HG02623 (cell line): ENCODE results near the gene CCT2.

Source experiments
- ATAC-seq: cut with Tn5 transposase; IDR thresholded peaks from one replicate; pipeline ENCODE4 v1.9.1; 2021; ENCODE audit warnings: moderate library complexity; ENCODE audit not compliant: unreplicated experiment

CCT2 gene

DNA sequence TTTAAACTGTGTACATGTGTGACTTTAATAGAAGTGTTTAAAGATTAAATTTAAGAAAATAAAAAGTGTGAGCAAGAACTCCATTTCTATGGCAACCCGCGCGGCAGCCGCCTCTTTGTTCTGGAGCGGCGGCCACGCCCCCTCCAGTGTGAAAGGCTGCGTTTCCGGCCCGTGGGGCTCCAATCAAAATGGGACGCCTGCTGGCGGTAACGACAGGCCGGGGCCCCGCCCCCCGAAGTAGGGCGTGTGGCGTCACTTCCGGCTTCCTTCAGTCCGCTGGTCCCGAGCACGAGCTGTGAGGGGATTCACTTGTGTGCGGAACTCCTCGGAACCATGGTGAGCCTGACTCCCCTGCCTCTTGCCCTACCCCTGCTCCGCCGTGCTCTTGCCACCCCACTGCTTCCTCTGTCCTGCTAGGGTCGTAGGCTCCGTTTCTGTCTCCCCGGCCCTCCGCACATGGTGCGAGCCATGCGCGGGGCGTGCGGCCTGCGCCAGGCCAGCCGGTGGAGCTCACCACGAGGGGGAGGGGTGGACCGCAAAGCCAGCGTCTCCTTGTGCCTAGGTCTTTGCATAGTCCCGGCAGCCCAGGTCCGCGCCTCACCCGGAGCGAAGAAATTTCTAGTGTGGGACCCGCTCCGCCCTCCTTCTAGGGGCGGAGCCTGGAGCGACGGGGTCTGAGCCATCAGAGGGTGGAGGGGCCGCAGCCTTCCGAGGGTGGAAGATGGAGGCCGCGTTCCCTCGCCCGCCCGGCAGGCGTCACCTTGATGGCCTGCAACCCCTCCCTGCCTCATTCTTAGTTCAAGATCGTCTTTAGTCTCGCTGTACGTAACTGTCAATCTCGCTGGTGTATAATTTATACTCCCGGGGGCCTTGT, at the start of gene CCT2:
TSS of gene CCT2 (plus strand) at position 271 of the 874 bp plus-strand sequence. CDS start at position 334, 63 bp downstream.
- ATAC-seq = peak; percentile 96

DNA sequence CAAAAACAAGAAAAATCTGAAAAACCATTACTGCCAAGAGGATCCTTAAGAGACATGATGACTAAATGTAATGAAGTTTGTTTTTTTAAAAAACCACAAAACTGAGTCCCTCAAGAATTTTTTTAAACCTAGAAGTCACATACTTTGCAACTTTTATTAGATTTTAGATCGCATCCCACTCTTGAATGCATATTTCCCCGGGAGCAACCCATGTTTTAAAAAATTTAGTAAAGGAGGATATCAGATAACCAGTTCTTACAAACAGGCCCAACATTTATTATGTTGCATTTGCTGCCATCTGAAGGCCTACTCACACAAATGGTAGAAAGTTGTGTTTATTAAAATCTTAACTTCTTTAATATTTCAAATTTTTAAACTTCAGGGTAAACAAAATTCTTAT, 44.3 kb upstream of the CCT2 start:
- no peak for ATAC-seq

DNA sequence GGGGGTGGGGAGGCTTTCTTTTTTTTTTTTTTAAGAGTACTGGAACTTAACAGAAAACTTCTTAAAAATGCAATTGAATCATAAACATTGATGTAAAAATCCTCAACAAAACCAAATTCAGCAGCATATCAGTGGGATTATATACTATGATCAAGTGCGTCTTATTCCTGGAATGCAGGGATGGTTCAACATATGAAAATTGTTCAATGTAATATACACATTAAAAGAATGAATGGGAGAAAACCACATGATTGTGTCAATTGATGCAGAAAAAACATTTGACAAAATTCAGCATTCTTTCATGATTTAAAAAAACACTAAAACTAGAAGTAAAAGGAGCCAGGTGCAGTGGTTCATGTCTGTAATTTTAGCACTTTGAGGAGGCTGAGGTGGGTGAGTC, 41.2 kb upstream of the CCT2 start:
- no peak for ATAC-seq

DNA sequence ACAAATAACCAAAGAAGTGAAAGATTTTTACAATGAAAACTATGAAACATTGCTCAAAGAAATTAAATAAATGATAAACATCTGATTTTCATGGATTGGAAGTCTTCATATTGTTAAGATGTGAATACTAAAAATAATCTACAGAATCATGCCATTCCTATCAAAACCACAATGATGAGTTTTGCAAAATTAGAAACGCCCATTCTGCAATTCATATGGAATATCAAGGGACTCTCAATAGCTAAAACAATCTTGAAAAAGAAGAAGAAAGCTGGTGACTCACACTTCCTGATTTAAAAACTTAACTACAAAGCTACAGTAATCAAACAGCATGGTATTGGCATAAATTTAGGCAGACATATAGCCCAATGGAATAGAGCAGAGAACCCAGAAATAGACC, 40.2 kb upstream of the CCT2 start:
- ATAC-seq = no peak

DNA sequence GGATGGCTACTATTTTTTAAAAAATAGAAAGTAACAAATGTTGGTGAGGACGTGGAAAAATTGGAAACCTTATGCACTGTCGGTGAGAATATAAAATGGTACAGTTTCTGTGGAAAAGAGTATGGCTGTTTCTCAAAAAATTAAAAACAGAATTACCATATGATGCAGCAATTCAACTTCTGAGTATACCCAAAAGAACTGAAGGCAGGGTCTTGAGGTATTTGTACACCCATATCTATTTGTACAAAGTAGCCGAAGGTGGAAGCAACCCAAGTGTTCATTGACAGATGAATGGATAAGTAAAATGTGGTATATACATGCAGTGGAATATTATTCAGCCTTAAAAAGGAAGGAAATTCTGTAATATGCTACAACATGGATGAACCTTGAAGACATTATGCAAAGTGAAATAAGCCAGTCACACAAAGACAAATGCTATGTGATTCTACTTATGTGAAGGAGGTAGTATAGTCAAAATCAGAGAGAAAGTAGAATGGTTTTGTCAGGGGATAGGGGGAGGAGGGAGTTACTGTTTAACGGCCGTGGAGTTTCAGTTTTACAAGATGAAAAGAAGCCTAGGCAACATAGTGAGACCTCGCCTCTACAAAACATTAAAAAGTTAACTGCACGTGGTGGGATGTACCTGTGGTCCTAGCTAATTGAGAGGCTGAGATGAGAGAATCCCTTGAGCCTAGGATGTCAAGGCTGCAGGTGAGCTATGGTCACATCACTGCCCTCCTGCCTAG, 38.4 kb upstream of the CCT2 start:
- no peak for ATAC-seq

DNA sequence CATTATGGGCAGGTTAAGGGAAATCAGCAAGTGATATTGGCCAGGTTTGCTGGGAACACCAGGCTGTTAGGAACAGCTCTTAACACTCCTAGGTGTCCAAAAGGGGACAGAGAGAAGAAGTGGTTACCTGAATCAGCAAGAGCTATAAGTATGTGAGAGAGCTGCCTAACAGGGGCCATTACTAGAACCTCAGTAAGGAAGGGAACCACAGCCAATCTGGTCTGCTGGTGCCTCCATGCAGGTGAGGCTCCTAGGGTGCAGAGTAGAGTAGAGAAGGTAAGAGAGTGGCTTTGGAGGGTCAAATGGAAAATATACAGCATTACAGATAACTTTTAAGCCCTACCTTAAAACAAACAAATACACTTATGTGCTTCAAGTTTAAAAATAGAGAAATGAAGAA, 36.6 kb upstream of the CCT2 start:
- no peak for ATAC-seq

DNA sequence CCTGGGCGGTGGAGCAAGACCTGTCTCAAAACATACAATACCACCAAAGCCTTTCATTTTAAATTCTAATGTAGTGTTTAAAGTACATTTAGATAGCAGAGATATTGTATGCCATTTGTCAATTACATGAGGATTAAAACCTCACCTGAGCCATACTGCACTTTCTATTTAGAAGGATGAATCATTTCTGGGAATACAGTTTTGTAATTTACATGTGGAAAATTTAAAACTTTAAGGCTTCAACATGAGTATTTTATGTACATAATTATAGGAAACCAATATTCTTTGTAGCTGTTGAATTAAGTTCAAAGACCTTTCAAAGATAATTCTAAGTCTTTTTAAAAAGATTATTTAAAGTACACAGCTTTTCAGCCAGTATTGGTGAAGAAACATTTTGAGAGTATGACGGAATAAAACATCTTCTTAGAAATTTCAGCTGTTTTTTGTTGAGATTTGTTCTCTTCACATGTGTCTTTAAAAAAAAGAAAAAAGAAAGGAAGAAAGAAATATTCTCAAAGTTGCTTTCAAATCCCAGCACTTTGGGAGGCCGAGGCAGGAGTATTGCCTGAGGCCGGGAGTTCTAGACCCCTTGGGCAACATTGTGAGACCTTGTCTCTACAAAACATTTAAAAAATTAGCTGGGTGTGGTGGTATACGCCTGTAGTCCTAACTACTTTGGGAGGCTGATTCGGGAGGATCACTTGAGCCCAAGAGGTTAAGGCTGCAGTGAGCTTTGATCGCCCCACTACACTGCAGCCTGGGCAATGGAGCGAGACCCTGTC, 34.5 kb upstream of the CCT2 start:
- ATAC-seq = no peak

DNA sequence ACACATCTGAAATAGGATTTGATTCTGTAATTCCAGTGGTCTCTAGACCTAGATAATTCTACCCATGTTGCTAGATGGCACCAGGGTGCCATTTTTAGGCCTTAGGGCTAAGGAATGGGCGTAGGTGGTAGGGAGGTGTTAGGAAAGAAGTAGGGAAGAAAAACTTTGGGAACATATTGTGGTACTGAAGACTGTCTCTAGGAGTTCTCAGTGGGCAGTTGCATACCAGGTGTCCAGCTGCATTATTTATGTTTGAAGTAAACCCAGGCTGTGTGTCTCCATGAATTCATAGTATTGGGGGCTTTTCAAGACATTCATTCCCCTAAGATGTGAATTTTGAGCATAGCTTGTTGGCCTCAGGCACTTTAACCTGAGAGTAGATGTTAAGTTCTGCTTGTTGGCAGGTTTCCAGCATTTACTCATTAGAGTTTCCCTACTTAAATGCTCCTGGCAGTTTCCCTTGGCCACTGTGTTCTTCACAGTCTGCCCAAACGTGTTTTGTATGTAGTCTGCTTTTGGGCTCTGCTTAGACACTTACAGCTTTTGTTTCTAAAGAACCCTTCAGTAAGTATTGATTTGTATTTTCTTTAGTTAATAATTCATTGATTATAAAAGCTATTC, 31.5 kb upstream of the CCT2 start:
- no peak for ATAC-seq

DNA sequence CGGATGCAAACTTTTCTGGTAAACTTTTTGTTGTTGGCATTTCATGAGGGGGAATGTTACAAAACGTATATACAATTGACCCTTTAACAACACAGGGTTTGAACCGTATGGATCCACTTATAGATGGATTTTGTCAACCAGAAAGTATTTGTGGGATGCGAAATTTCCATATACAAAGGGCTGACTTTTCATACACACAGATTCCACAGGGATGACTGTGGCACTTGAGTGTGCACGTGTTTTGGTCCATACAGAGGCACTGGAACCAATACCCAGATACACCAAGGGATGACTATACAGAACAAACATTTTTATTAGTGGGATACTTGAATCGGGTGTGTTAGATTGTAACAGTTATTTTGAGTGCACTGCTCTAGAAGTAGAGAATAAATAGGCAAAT, 29.8 kb upstream of the CCT2 start:
- ATAC-seq = no peak

DNA sequence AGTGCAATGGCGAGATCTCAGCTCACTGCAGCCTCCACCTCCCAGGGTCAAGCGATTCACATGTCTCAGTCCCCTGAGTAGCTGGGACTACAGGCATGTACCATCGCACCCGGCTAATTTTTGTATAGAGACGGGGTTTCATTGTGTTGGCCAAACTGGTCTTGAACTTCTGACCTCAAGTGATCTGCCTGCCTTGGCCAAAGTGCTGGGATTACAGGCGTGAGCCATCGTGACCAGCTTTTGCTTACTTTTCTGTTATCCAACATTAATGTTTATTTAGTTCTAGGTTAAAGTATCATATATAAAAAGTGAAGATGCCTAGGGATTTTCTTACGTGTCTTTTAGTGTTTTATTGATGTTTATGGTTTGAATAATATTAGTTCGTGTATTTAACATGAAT, 28.9 kb upstream of the CCT2 start:
- no peak for ATAC-seq

DNA sequence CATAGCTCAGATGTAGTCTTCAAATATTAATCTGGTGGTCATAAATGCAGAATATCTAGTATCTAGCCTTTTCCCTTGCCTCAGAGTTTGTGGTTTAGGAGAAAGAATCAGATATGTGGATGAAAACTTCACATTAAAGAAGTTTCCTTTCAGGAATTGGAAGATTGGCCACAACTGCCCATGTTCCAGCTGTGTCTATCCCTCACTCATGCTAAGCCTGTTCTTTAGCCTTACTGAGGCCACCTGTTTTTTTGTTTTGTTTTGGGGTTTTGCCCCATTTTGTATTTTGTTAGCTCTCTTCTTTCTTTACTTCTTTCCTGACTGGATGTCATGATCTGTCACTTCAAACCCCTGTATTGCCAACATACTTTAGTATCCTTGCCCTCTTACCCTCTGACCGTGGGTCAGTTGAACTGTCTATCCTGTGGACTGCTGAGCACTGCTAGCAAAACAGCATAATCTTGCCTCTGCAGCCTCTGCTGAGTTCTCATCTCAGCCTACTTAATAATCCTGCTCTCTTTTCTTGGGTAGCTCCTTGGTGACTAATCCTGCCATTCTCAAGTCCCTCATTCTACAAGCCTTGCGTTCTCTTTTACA, 22.0 kb upstream of the CCT2 start:
- no peak for ATAC-seq

DNA sequence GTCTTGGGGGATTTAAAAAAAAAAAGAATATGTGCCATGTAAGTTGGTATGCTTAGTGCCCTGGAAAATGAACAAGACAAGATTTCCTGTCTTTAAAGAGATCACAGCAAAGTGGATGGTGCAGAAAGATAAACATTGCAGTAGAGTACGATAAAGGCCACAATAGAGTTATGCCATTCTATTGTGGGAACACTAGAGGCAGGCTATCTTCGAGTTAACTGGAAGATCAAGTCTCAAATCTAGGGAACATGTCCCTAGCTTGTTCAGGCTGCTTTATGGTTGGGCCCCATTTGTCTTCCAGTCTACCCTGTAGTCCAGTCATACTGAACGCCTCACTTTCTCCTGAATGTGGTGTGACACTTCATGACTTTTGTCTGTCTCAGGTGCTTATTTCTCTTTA, 18.7 kb upstream of the CCT2 start:
- no peak for ATAC-seq

DNA sequence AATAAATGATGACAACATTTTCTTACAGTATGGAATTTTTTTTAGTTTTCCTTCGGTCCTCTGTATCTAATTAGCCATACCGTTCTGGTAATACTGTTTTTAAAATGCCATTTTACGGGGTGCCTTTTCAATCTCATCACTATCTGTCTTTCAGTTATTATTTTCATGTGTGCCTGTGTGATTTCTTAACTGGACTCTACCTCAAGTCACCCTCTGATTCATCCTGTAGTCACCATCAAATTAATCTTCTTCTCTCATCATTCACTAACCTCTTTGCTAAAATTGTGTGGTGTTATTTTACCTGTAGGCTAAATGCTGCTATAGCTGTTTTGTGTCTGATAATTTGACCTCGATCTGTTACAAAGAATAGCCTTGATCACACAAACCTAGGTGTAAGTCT, 16.0 kb upstream of the CCT2 start:
- ATAC-seq = no peak

DNA sequence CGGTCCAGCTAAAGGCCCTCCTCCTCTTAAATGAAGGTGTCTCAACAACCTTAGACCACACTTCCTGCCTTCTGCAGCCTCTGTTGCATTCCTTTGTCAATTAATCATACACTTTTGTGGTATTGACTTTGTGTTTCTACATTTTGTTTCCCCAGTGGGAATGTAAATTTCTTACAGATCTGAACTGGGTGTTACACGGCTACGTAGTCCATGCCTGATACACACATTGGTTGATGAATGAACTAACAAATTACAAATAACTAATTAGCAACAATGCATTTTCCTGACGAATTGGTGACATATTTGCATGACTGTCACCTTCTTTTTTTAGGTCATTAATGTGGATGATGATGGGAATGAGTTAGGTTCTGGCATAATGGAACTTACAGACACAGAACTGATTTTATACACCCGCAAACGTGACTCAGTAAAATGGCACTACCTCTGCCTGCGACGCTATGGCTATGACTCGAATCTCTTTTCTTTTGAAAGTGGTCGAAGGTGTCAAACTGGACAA, 15.2 kb upstream of the CCT2 start:
- no peak for ATAC-seq

DNA sequence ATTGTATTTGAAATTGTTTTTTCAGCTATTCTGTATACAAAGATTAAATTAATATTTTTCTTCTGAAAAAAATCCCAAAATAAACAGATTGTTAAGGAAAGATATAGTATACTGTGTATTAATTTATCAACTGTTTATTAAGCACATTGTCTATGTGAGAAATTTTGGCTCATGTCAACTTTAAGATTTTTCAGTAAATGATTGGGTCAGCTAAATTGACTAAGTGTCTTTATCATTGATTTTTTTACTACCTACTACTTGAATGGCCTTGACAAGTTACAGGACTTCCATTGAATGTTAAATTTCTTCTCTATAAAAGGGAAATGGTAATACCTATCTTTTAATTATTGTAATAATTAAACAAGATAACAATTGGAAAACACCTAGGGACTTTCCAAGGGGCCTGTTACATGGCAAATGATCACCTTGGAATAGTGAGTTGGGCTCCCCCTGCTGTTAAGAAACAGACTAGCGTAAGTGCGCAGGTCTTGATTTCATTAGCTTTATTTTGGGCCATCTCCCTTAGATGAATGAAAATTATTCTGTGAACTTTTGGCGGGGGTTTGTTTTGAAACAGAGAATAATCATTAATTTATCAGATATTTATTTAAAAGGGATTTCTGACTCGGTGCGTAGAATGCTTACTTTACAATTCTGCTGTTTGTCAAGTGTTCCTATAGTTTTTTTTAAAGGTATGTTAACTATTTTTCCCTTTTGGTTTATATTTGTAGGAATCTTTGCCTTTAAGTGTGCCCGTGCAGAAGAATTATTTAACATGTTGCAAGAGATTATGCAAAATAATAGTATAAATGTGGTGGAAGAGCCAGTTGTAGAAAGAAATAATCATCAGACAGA, 14.5 kb upstream of the CCT2 start:
- ATAC-seq = no peak

DNA sequence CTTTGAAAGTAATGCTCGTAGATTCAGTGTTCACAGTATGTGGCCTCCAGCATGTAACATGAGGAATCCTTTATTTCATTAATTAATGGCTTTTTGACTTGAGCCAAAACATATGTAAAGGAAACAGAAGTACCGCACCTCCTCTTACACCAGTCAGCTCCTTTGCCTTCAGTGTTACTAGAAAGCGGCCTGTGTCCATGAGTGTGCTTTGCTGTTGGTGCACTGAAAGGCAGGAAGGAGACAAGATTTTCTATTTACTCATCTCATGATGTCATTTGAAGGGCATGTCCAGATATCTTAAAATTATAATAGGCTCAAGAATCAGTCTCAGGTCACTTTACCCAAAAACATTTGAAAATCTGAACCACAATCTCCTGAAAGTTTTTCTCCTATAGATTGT, 9.9 kb upstream of the CCT2 start:
- ATAC-seq = no peak

DNA sequence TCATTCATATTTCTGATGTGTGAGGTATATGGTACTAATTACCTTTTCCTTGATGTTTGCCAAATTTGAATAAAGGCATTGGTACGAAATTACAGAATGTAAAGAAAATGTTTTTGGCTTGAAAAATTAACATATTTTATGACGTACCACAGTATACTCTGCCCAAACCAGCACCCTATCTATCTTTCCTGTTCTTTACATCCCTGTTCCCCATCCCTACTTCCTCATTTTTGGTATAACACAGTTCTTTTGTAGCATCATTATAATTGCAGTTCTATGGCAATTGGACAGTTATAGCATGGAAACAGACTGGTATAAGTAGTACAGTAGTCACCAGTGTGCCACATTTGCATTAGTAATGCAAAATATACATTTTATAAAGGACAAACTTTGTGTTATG, 7.0 kb upstream of the CCT2 start:
- ATAC-seq = no peak

DNA sequence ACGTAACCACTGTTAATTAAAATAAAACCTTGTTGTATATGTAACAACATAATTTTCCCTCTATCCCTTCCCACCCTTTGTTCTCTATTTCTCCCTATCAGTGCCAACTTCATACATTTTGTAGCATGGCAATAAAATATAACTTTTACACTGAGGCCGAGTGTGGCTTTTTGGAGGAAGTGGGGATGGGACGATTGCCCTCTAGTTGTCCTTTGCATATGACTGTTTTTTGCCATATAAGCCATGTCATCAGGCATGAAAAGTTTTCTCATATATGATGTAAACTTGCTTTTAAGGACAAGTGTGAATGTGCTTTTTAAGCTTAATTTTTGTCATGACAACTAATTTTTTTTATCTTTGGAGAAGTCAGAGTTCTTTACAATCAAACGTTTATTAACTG, 6.2 kb upstream of the CCT2 start:
- no peak for ATAC-seq

DNA sequence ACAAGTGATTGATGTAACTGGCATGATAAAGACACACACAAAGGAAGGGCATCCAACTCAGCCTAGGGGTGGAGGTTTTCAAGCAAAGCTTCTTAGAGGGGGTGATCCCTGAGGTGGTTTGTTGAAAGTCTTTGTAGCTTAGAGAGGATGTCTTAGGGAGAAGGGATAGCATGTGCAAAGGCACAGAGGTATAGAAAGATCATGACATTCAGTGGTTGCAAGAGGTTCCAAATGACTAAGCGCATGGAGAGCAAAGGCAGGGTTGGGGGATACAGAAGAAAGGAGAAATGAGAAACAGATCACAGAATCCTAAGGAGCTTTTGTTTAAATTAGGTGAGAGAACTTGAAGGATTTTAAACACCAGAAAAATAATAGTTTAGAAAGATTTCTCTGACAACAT, 5.2 kb upstream of the CCT2 start:
- no peak for ATAC-seq

DNA sequence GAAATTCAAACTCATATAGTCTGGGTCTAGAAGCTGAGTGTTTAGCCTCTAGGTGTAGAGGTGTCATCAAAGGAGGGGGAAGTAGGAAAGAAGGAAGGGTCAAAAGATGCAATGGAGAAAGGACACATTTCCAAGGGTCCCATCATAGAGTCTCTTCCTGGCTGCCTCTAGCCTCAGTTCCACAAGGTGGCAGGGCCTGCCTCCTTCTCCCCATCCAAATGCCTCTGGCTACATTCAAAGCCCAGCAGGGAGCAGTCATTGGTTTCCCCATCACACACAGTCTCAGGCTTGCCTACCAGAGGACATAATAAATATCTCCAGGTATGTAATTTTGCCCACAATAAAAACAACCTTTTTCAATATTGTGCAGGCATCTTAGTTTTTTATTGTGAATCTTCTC, 2.1 kb upstream of the CCT2 start:
- no peak for ATAC-seq
